GM21786 (cell line): Measurements from ENCODE around the gene GPR162.

Experiments used
- ATAC-seq: cut with Tn5 transposase; IDR thresholded peaks from one replicate; pipeline ENCODE4 v1.9.1; 2021; ENCODE audit not compliant: unreplicated experiment

The GPR162 gene

GRCh38 chr12:6821591-6822425, at the start of gene GPR162:
Gene GPR162, plus strand, starts transcription at chr12:6821821. Its CDS starts 2,078 bp downstream, at chr12:6823899.
- ATAC-seq, result no peak

GRCh38 chr12:6772331-6772695, 49.3 kb upstream of the GPR162 start, which contains the start of gene LAG3:
Gene LAG3, plus strand, starts transcription at chr12:6772520. Its CDS starts 333 bp downstream, at chr12:6772853.
- no peak for ATAC-seq

DNA sequence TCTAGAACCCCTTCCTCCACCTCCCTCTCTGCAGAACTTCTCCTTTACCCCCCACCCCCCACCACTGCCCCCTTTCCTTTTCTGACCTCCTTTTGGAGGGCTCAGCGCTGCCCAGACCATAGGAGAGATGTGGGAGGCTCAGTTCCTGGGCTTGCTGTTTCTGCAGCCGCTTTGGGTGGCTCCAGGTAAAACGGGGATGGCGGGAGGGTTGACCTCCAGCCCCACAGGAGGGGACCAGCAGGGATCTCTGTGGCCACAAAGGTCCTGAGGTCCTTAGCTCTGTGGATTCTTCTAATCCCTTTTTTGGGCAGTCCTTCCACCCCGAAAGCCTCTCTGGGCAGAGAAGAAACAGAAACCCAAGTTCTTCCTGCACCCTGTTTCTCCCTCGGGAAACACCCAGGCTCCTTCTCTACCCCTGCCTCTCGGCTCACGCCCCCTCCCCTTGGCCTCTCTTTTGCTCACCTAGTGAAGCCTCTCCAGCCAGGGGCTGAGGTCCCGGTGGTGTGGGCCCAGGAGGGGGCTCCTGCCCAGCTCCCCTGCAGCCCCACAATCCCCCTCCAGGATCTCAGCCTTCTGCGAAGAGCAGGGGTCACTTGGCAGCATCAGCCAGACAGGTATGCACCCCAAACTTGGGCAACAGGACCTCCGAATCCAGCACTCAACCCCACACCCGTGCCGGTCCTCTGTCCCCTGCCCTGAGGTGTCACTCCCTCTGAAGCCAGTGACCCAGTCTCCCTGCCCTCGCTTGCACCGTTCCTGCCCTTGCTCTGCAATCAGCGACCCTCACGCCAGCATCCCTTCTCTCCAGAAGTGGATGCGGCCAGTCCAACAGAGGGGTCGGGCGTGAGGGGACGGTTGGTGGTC, 48.7 kb upstream of the GPR162 start:
- no peak for ATAC-seq

- no peak for ATAC-seq
Measured at GRCh38 chr12:6773590-6774351, 47.9 kb upstream of the GPR162 start.

DNA sequence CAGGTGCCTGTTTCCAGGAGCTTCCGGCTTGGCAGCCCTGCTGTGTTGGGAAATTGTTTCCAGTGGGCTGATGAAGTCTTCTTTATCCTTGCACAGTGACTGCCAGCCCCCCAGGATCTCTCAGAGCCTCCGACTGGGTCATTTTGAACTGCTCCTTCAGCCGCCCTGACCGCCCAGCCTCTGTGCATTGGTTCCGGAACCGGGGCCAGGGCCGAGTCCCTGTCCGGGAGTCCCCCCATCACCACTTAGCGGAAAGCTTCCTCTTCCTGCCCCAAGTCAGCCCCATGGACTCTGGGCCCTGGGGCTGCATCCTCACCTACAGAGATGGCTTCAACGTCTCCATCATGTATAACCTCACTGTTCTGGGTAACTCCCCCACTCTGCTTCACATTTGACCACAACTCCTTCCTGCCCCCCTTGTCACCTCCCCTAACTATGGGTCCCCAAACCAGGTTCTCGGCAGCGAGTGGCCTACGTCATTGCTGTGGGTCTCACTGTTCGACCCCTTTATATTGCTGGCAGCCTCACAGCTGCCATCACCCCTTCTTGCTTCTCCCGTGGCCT, 47.0 kb upstream of the GPR162 start:
- ATAC-seq, result no peak

DNA sequence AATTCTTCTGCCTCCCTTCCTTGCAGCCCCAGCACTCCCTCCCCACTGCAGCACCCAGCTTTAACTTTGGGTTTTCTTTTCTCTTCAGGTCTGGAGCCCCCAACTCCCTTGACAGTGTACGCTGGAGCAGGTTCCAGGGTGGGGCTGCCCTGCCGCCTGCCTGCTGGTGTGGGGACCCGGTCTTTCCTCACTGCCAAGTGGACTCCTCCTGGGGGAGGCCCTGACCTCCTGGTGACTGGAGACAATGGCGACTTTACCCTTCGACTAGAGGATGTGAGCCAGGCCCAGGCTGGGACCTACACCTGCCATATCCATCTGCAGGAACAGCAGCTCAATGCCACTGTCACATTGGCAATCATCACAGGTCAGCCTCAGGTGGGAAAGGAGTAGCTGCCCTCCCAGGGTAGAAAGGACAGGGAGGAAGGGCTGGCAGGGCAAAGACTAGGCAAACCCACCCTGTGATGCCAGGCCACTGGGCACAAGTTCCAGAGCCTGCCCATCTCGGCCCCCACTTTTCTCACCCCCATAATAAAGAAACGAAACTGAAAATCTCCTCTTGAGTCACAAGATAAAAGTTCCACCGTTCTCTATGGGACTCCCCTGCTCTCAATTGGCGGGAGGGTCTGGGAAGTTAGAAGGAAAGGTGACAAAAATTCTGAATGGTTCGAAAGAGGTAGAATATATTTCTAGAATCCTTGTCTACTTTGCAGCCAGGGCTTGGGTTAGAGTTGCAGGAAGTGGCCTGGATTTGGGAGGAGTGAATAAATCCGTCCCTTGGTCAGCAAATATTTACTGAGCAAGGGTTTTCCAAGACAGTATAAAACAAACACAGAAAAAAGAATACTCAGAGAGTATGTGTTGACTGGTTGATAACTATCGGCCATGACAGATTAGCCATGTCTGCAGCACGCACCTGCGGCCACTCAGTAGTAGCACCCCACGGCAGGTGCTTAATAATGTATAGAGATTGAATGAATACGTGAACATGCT, 46.1 kb upstream of the GPR162 start:
- ATAC-seq, result no peak

DNA sequence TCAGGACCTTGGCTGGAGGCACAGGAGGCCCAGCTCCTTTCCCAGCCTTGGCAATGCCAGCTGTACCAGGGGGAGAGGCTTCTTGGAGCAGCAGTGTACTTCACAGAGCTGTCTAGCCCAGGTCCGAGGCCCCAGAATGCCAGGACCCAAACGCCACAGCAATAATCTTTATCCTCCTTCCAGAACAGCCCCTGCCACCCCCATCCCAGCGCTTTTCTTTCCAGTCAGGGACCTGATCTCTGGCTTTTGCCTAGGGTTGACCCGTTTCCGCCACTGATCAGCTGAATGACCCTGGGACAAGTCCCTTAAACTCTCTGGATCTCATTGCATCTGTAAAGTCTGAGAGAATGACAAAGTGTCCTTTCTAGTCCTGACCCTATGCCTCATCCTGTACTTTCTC, 44.2 kb upstream of the GPR162 start:
- no peak for ATAC-seq

GRCh38 chr12:6778217-6778573, 43.4 kb upstream of the GPR162 start:
- ATAC-seq, result no peak

DNA sequence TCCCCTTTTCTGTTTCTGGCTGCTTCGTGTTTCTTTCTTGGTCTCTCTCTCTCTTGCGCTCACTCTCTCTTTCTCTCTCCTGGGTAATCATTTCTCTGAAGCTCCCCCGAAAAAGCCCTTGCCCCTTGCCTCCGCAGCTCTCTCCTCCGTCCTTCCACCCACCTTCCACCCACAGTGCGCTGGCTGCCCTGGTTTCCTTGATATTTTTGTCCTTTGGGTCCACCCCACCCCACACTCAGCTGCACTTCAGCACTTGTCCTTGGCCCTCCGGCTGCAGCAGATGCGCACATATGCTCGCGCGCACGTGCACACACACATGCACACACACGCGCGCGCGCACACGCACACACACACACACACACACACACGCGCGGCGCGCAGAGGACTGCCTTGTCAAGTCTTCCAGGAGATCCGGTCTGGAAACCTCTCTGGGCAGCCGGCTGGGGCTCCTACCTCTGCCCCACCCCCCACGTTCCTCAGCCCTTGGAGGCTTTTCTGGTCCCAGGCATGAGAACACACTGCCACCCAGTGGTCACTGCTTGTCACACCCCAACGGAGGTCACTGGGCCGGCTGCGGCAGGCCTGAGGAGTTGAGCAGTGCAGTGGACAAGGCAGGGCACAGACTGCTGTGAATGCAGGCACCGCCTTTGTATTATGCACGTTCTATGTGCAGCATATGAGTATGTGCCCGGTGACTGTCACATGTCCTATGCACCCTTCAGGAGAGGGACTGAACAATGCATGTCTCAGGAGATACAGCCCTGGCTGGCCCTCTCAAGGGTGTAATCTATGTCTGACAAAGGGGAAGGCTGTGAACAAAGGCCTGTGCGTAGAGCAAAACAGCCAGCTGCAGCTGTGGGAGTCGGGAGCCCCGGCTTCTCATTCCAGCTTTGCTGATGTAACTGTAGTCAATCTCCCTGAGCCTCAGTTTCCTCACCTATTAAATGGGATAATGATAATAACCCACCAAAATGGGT, 42.8 kb upstream of the GPR162 start:
- peak; percentile 79 for ATAC-seq

DNA sequence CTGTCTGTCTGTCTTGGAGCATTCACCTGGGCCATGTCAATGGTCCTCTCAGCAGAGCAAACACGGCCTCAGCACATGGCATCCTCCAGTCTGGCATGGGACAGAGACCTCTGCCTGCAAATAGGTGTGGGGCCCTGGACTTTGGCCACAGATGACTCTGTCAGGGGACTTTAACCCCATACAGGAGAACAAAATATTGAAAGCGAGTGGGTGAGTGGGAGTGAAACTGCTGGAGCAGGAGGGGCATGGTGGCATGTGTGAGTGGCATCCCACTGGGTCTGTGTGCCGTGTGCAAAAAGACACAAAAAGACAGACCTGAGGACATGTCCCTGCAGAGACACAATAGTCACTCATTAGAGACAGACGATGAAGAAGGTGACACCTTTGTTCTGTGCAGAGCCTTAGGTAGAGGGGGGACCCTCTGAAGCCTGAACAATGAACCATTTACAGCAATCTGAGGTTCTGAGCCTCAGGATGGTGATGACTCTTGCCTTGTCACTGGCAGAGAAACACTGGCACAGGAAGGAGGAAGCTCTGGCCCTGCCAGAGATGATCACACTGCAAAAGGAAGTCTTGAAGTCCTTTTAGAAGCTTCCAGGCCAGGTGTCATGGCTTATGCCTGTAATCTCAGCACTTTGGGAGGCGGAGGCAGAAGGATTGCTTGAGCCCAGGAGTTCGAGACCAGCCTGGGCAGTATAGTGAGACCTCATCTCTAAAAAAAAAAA, 41.8 kb upstream of the GPR162 start:
- ATAC-seq, result no peak

- no peak for ATAC-seq
Measured at GRCh38 chr12:6780573-6780972, 41.0 kb upstream of the GPR162 start.

GRCh38 chr12:6782119-6782518, 39.5 kb upstream of the GPR162 start:
- no peak for ATAC-seq

GRCh38 chr12:6782850-6783566, 38.6 kb upstream of the GPR162 start:
- no peak for ATAC-seq

DNA sequence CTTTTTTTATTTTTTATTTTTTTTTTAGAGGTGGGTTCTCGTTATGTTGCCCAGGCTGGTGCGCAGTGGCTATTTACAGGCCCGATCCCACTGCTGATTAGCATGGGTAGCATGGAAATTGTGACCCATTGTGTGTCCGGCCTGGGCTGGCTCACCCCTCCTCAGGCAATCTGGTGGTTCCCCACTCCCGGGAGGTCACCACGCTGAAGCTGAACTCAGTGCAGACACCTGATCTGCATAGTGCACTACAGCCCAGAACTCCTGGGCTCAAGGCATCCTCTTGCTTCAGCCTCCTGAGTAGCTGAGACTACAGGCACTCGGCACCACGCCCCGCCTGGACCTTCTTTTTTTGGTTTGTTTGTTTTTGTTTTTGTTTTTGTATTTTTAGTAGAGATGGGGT, 37.8 kb upstream of the GPR162 start:
- ATAC-seq, result no peak

GRCh38 chr12:6784296-6784695, 37.3 kb upstream of the GPR162 start:
- ATAC-seq, result no peak

GRCh38 chr12:6784761-6785160, 36.9 kb upstream of the GPR162 start:
- no peak for ATAC-seq

GRCh38 chr12:6786416-6787094, 35.1 kb upstream of the GPR162 start:
- ATAC-seq, result no peak
